ENCODE data around the gene TRPM8. TPM values are rescaled to one million over a fixed set of nuclear protein-coding genes. Genes with fewer than 3 reads are reported as not detected.

TRPM8 gene
- total RNA-seq, 4 donors from 2014 or later = 1.7 TPM; not detected in 3

- no peak for TF ChIP-seq CTCF (IDR thresholded peaks at IDR 0.05; ENCODE audit: low read depth)
Measured at GRCh38 chr2:234022424-234022823, 105.3 kb downstream of the TRPM8 start.

- TF ChIP-seq CTCF (IDR thresholded peaks at IDR 0.05; ENCODE audit: low read depth) = no peak
Measured at GRCh38 chr2:234024304-234024703, 107.1 kb downstream of the TRPM8 start.

GRCh38 chr2:234025466-234025865 lies 108.3 kb downstream of the TRPM8 start:
- TF ChIP-seq CTCF (IDR thresholded peaks at IDR 0.05; ENCODE audit: low read depth) = no peak

GRCh38 chr2:234025891-234026401 lies 108.8 kb downstream of the TRPM8 start:
- no peak for TF ChIP-seq CTCF (IDR thresholded peaks at IDR 0.05; ENCODE audit: low read depth)

- no peak for TF ChIP-seq CTCF (IDR thresholded peaks at IDR 0.05; ENCODE audit: low read depth)
Measured at GRCh38 chr2:234026693-234027254, 109.6 kb downstream of the TRPM8 start.

GRCh38 chr2:234027641-234028040 lies 110.5 kb downstream of the TRPM8 start:
- no peak for TF ChIP-seq CTCF (IDR thresholded peaks at IDR 0.05; ENCODE audit: low read depth)

GRCh38 chr2:234029150-234029733 lies 112.1 kb downstream of the TRPM8 start:
- no peak for TF ChIP-seq CTCF (IDR thresholded peaks at IDR 0.05; ENCODE audit: low read depth)
